Measurements from ENCODE around the gene ACSBG1. TPM values are rescaled to one million over a fixed set of nuclear protein-coding genes. Genes with fewer than 3 reads are reported as not detected.
A peak's percentile ranks its signal among the peaks of the same experiment; 100 is the strongest.

ACSBG1 gene
- total and polyA plus RNA-seq, 2 donors (not counting 1 experiment from before 2014, with no cell fraction given), result not detected

GRCh38 chr15:78228356-78228996 lies 5.9 kb downstream of the ACSBG1 start:
- no peaks in the 10 kb centered on the region for H3K4me1 ChIP-seq (ENCODE audit: control insufficient read depth, extremely low read depth, insufficient read depth, low read length)
- no peak overlapping the region for H3K4me3 ChIP-seq (replicated peaks in 1 of 4; ENCODE audit: control extremely low read depth in 1 of 4, insufficient read depth in 1 of 4, low read depth in 3 of 4, low read length in 4 of 4)
- H4K20me1 ChIP-seq (ENCODE audit: control insufficient read depth, extremely low read depth, insufficient read depth, low read length), result no peaks in the 10 kb centered on the region
- no peaks in the 10 kb centered on the region for H3K79me2 ChIP-seq (ENCODE audit: control insufficient read depth, insufficient read depth, low read length)
- DNase-seq (ENCODE audit: low read depth in 2 of 2), result no peak
- H3K27me3 ChIP-seq (ENCODE audit: control insufficient read depth, insufficient read depth, low read length), result no peaks in the 10 kb centered on the region
- H3K9me3 ChIP-seq (ENCODE audit: control insufficient read depth, insufficient read depth, low read depth, low read length), result no peaks in the 10 kb centered on the region
- H2AFZ ChIP-seq (ENCODE audit: low read length), result no peak overlapping the region
- no peaks in the 10 kb centered on the region for H3K36me3 ChIP-seq (ENCODE audit: control insufficient read depth, insufficient read depth, low read length)
- H3K9ac ChIP-seq (ENCODE audit: insufficient read depth, low read length), result no peak overlapping the region
- TF ChIP-seq CTCF (conservative IDR thresholded peaks at IDR 0.05 in 1 of 2, IDR thresholded peaks at IDR 0.05 in 1 of 2; ENCODE audit: low read depth in 1 of 2, low read length in 2 of 2) (no peak), EZH2 (IDR thresholded peaks at IDR 0.05; ENCODE audit: low read length, missing control alignments) (no peak)
- no peak overlapping the region for H3K4me2 ChIP-seq (ENCODE audit: extremely low read depth, insufficient read depth, low read length)
- H3K27ac ChIP-seq (ENCODE audit: insufficient read depth, low read length), result no peak overlapping the region

- TF ChIP-seq EZH2 (IDR thresholded peaks at IDR 0.05; ENCODE audit: low read length, missing control alignments), result no peak
- H3K27ac ChIP-seq (ENCODE audit: insufficient read depth, low read length), result no peak overlapping the region
- no peak overlapping the region for H3K4me2 ChIP-seq (ENCODE audit: extremely low read depth, insufficient read depth, low read length)
- H2AFZ ChIP-seq (ENCODE audit: low read length), result no peak overlapping the region
- no peaks in the 10 kb centered on the region for H3K4me1 ChIP-seq (ENCODE audit: control insufficient read depth, extremely low read depth, insufficient read depth, low read length)
- no peaks in the 10 kb centered on the region for H3K36me3 ChIP-seq (ENCODE audit: control insufficient read depth, insufficient read depth, low read length)
- H3K4me3 ChIP-seq (replicated peaks in 1 of 4; ENCODE audit: control extremely low read depth in 1 of 4, insufficient read depth in 1 of 4, low read depth in 3 of 4, low read length in 4 of 4), result no peak overlapping the region
- H3K9ac ChIP-seq (ENCODE audit: insufficient read depth, low read length), result no peak overlapping the region
- H3K79me2 ChIP-seq (ENCODE audit: control insufficient read depth, insufficient read depth, low read length), result no peaks in the 10 kb centered on the region
- peak in 1 of 2 donors; percentile 36 for DNase-seq (ENCODE audit: low read depth in 2 of 2)
- H3K9me3 ChIP-seq (ENCODE audit: control insufficient read depth, insufficient read depth, low read depth, low read length), result no peaks in the 10 kb centered on the region
- H4K20me1 ChIP-seq (ENCODE audit: control insufficient read depth, extremely low read depth, insufficient read depth, low read length), result no peaks in the 10 kb centered on the region
- peaks cover 4% of the 10 kb centered on the region for H3K27me3 ChIP-seq (ENCODE audit: control insufficient read depth, insufficient read depth, low read length)
Measured at GRCh38 chr15:78225783-78226541, 8.4 kb downstream of the ACSBG1 start.

- H2AFZ ChIP-seq (ENCODE audit: low read length), result no peak overlapping the region
- TF ChIP-seq CTCF (conservative IDR thresholded peaks at IDR 0.05 in 1 of 2, IDR thresholded peaks at IDR 0.05 in 1 of 2; ENCODE audit: low read depth in 1 of 2, low read length in 2 of 2) (no peak), EZH2 (IDR thresholded peaks at IDR 0.05; ENCODE audit: low read length, missing control alignments) (no peak)
- H3K36me3 ChIP-seq (ENCODE audit: control insufficient read depth, insufficient read depth, low read length), result no peaks in the 10 kb centered on the region
- no peaks in the 10 kb centered on the region for H3K79me2 ChIP-seq (ENCODE audit: control insufficient read depth, insufficient read depth, low read length)
- peaks cover 4% of the 10 kb centered on the region for H3K27me3 ChIP-seq (ENCODE audit: control insufficient read depth, insufficient read depth, low read length)
- H3K4me3 ChIP-seq (replicated peaks in 1 of 4; ENCODE audit: control extremely low read depth in 1 of 4, insufficient read depth in 1 of 4, low read depth in 3 of 4, low read length in 4 of 4), result no peak overlapping the region
- H3K9ac ChIP-seq (ENCODE audit: insufficient read depth, low read length), result no peak overlapping the region
- H3K9me3 ChIP-seq (ENCODE audit: control insufficient read depth, insufficient read depth, low read depth, low read length), result no peaks in the 10 kb centered on the region
- DNase-seq (ENCODE audit: low read depth in 2 of 2), result no peak
- H3K27ac ChIP-seq (ENCODE audit: insufficient read depth, low read length), result no peak overlapping the region
- no peak overlapping the region for H3K4me2 ChIP-seq (ENCODE audit: extremely low read depth, insufficient read depth, low read length)
- no peaks in the 10 kb centered on the region for H3K4me1 ChIP-seq (ENCODE audit: control insufficient read depth, extremely low read depth, insufficient read depth, low read length)
- H4K20me1 ChIP-seq (ENCODE audit: control insufficient read depth, extremely low read depth, insufficient read depth, low read length), result no peaks in the 10 kb centered on the region
Measured at GRCh38 chr15:78224023-78224411, 10.3 kb downstream of the ACSBG1 start.

All from fibroblast of lung (primary cell).